Progenitor cell of endocrine pancreas (in vitro differentiated cells): ENCODE results near the gene ATE1. TPM values are rescaled to one million over a fixed set of nuclear protein-coding genes. Genes with fewer than 3 reads are reported as not detected.

Source experiments
- DNase-seq: peaks from one replicate; pipeline ENCODE4 v3.0.0; 2021; ENCODE audit warnings: low spot score; ENCODE audit not compliant: unreplicated experiment
- H3K27ac Mint-ChIP-seq: 2 replicates; pipeline ENCODE4 v1.8.0; 2021; ENCODE audit warnings: mild to moderate bottlenecking, moderate library complexity, mixed read lengths
- H3K27me3 Mint-ChIP-seq: 2 replicates; pipeline ENCODE4 v1.8.0; 2021; ENCODE audit warnings: mixed read lengths
- H3K36me3 Mint-ChIP-seq: 2 replicates; pipeline ENCODE4 v1.8.0; 2022; ENCODE audit warnings: mixed read lengths; ENCODE audit not compliant: insufficient read depth
- H3K4me1 Mint-ChIP-seq: 2 replicates; pipeline ENCODE4 v1.8.0; 2021; ENCODE audit warnings: low read depth, mixed read lengths
- H3K4me3 Mint-ChIP-seq: 2 replicates; pipeline ENCODE4 v1.8.0; 2021; ENCODE audit warnings: low read depth, mild to moderate bottlenecking, moderate library complexity, mixed read lengths
- H3K9me3 Mint-ChIP-seq: 2 replicates; pipeline ENCODE4 v1.8.0; 2021; ENCODE audit warnings: low read depth, mixed read lengths
- total RNA-seq: library from RNA; stranded (reverse); gene quantifications from 2 replicates; pipeline ENCODE4 v1.2.1, GENCODE V29; 2021
- TF ChIP-seq, protein P1 (sequence below): fragments of 200-600 bp; sonication (generic); IDR thresholded peaks from one replicate; pipeline ENCODE4 v1.5.0; 2021; ENCODE audit warnings: antibody characterized with exemption, mild to moderate bottlenecking; ENCODE audit not compliant: unreplicated experiment

The ATE1 gene
- total RNA-seq, 1 donor from 2014 or later = 41.0 TPM

DNA sequence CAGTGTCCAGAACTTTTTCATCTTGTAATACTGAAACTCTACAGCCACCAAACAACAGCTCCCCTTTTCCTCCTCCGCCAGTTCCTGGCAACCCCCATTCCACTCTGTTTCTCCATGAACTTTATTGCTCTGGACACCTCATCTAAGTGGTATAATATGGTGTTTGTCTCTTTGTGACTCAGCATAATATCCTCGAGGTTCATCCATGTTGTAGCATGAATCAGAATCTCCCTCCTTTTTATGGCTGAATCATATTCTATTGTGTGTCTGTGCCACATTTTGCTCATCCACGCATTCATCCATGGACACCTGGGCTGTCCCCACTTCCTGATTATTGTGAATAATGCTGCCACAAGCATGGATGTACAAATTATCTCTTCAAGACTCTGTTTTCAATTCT is 205.2 kb downstream of the ATE1 start:
- peaks cover 2% of the 10 kb centered on the region for H3K36me3 Mint-ChIP-seq
- peaks cover 4% of the 10 kb centered on the region for H3K27me3 Mint-ChIP-seq
- DNase-seq = no peak
- H3K9me3 Mint-ChIP-seq = peaks cover 16% of the 10 kb centered on the region
- no peak overlapping the region for H3K4me3 Mint-ChIP-seq
- no peak overlapping the region for H3K27ac Mint-ChIP-seq
- no peaks in the 10 kb centered on the region for H3K4me1 Mint-ChIP-seq
- TF ChIP-seq, protein P1, sequence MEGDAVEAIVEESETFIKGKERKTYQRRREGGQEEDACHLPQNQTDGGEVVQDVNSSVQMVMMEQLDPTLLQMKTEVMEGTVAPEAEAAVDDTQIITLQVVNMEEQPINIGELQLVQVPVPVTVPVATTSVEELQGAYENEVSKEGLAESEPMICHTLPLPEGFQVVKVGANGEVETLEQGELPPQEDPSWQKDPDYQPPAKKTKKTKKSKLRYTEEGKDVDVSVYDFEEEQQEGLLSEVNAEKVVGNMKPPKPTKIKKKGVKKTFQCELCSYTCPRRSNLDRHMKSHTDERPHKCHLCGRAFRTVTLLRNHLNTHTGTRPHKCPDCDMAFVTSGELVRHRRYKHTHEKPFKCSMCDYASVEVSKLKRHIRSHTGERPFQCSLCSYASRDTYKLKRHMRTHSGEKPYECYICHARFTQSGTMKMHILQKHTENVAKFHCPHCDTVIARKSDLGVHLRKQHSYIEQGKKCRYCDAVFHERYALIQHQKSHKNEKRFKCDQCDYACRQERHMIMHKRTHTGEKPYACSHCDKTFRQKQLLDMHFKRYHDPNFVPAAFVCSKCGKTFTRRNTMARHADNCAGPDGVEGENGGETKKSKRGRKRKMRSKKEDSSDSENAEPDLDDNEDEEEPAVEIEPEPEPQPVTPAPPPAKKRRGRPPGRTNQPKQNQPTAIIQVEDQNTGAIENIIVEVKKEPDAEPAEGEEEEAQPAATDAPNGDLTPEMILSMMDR = no peak

DNA sequence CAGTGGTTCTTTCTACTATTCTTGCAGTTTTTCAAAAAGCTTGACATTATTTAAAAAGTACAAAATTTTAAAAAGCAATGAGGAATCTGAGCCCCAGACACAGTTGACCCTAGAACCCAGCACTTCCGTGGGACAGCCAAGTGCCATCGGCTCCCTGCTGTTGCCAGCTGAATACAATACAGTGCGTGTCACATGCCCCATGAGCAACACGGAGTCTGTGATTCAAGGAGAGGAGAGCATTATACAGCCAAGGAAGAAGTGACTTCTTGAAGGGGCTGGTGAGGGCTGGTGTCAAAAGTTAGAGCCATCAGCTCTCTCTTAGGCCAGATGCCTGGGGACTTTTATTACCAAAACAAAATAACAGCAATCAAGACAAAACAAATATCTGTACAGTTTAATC is 206.6 kb downstream of the ATE1 start:
- TF ChIP-seq, protein P1 = no peak
- H3K36me3 Mint-ChIP-seq = peaks cover 2% of the 10 kb centered on the region
- peaks cover 16% of the 10 kb centered on the region for H3K9me3 Mint-ChIP-seq
- DNase-seq = no peak
- no peak overlapping the region for H3K27ac Mint-ChIP-seq
- no peaks in the 10 kb centered on the region for H3K4me1 Mint-ChIP-seq
- H3K4me3 Mint-ChIP-seq = no peak overlapping the region
- peaks cover 4% of the 10 kb centered on the region for H3K27me3 Mint-ChIP-seq

DNA sequence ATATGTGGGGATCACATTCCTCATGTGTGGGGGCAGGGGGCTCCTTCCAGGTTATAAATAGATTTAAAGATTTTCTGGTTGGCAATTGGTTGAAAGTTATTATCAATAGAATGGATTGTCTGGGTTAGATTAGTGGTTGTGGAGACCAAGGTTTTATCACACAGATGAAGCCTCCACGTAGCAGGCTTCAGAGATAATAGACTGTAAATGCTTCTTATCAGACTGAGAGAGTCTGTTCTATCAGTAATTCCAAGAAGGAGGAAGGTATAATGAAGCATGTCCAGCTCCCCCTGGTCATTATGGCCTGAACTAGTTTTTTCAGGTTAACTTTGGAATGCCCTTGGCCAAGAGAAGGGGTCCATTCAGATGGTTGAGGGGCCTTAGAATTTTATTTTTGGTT is 211.9 kb downstream of the ATE1 start:
- TF ChIP-seq, protein P1 = no peak
- Mint-ChIP-seq H3K4me1 (no peaks in the 10 kb centered on the region), H3K9me3 (peaks cover 21% of the 10 kb centered on the region), H3K27ac (no peak overlapping the region), H3K4me3 (no peak overlapping the region), H3K36me3 (peaks cover 2% of the 10 kb centered on the region), H3K27me3 (no peaks in the 10 kb centered on the region)
- DNase-seq = no peak

DNA sequence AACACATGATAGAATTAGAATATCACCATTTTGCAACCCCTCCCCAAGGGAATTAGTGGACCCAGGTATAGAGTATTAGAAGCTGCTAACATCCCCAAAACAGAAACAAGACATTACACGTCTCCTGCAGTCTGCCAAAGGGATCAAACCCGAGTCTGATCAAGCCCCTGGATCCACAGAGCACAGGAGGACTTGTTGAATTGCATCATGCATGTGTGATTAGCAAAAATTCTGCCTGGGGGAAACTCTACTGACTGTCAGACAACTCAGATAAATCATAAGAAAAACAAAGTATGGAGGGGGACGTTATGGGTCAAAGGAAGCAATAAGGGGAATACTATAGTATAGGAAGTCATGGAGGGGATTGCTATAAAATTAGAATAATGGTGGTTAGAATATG is 212.8 kb downstream of the ATE1 start:
- no peak for DNase-seq
- Mint-ChIP-seq H3K36me3 (peaks cover 1% of the 10 kb centered on the region), H3K27me3 (peaks cover 2% of the 10 kb centered on the region), H3K4me3 (no peak overlapping the region), H3K4me1 (peaks cover 2% of the 10 kb centered on the region), H3K9me3 (peaks cover 19% of the 10 kb centered on the region), H3K27ac (no peak overlapping the region)
- TF ChIP-seq, protein P1 = no peak

DNA sequence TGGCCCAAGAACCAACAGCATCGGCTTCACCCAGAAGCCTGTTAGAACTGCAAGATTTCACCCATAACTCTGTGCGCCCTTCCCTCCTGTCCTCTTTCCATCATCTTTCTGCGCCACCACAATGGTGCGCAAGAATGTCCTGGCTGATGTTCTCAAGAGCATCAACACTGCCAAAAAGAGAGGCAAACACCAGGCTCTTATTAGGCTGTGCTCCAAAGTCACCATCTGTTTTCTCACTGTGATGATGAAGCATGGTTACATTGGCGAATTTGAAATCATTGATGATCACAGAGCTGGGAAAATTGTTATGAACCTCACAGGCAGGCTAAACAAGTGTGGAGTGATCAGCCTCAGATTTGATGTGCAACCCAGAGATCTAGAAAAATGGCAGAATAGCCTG is 214.3 kb downstream of the ATE1 start:
- TF ChIP-seq, protein P1 = no peak
- H3K36me3 Mint-ChIP-seq = no peaks in the 10 kb centered on the region
- peaks cover 8% of the 10 kb centered on the region for H3K27me3 Mint-ChIP-seq
- H3K4me1 Mint-ChIP-seq = peaks cover 9% of the 10 kb centered on the region
- peaks cover 9% of the 10 kb centered on the region for H3K9me3 Mint-ChIP-seq
- DNase-seq = no peak
- no peak overlapping the region for H3K27ac Mint-ChIP-seq
- no peak overlapping the region for H3K4me3 Mint-ChIP-seq

DNA sequence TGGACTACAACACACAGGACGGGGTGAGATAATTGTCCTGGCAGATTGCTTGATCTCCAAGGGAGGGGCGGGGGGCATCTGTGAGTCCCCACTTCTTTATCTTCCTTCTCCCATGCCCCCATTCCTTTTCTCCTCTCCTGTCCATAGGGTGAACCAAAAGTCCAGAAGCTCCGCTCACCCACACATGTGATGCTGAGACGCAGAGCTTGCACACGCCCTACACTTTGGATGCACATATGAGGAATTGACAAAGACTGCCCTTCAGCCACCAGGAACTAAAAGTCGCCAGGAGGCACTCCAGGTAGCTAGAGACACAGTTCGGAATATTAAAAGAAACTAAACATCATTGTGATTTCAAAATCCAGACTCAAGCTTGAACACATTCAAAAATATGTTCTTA is 216.9 kb downstream of the ATE1 start:
- TF ChIP-seq, protein P1 = no peak
- Mint-ChIP-seq H3K4me1 (peaks cover 9% of the 10 kb centered on the region), H3K36me3 (no peaks in the 10 kb centered on the region), H3K4me3 (no peak overlapping the region), H3K27ac (no peak overlapping the region), H3K9me3 (peaks cover 5% of the 10 kb centered on the region), H3K27me3 (peaks cover 8% of the 10 kb centered on the region)
- DNase-seq = no peak
